ENCODE data around the gene TTLL11.

The TTLL11 gene

DNA sequence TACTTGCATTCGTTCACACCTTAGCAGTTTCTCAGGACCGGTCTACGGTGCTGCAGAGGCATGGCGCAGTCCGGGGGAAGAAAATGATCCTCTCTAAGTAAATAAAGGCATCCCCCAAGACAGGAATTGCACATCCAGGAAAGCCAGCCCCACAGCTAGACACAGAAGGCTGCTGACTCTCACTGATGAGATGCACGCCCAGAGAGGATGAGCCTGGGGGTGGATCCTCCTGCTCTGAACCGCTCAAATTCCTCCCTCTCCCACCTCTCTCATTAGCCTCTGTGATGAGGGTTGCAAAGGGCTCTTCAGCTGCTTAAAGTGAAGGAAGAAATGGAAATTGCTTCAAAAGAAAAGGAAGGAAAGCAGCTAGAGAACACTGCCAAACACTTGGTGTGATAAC is 132.4 kb downstream of the TTLL11 start:
- Histone ChIP-seq H3K4me1 (ENCODE audit: control insufficient read depth, low read depth, low read length) (no peaks in the 10 kb centered on the region), H3K27me3 (ENCODE audit: insufficient read depth, low read length, poor library complexity) (no peaks in the 10 kb centered on the region), H2BK5ac (ENCODE audit: low read length) (no peak overlapping the region), H3K4me2 (ENCODE audit: low read length) (no peak overlapping the region), H3K36me3 (ENCODE audit: control insufficient read depth, insufficient read depth, low read length) (no peaks in the 10 kb centered on the region), H2AK5ac (ENCODE audit: low read length) (no peak overlapping the region), H4K5ac (ENCODE audit: low read length) (no peak overlapping the region), H3K79me2 (ENCODE audit: control insufficient read depth, insufficient read depth, low read length) (no peaks in the 10 kb centered on the region), H3K23ac (ENCODE audit: low read length) (no peak overlapping the region), H2BK120ac (ENCODE audit: low read depth, low read length) (no peak overlapping the region), H3K4me3 (ENCODE audit: low read length) (no peak overlapping the region), H3K9ac (ENCODE audit: low read length) (no peak overlapping the region), H2BK15ac (replicated peaks; ENCODE audit: low read depth) (no peak overlapping the region), H3K27ac (ENCODE audit: low read depth, low read length) (no peak overlapping the region), H3K56ac (ENCODE audit: low read length) (no peak overlapping the region), H3K4ac (ENCODE audit: low read depth, low read length) (no peak overlapping the region), H3K18ac (ENCODE audit: low read length) (no peak overlapping the region), H4K8ac (ENCODE audit: low read depth, low read length) (no peak overlapping the region), H3K79me1 (ENCODE audit: low read length) (no peaks in the 10 kb centered on the region)
- no CpG with 5 or more reads among the region's 7 CpGs for WGBS (ENCODE audit: extremely low coverage, insufficient coverage, low lambda C conversion rate)
- no peak for DNase-seq

DNA sequence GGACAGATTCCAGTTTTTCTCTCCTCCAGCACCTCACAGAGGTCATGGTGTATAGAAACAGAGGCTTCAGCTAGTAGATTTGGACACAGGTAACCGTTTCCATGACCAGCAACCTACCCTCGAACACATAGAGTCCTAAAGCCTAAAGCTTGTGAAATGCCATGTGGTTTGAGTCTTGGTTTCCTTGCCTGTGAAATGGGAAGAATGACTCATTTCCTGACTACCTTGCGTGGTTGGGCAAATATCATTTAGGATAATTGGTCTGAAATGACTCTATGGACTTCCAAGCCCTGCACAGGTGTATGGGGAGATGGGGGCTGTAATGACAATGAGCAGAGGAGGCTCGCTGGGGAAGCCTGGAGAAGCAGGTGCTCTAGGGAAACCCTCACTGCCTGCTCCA is 134.6 kb downstream of the TTLL11 start:
- Histone ChIP-seq H3K27ac (ENCODE audit: low read depth, low read length) (no peak overlapping the region), H3K36me3 (ENCODE audit: control insufficient read depth, insufficient read depth, low read length) (no peaks in the 10 kb centered on the region), H3K79me1 (ENCODE audit: low read length) (no peaks in the 10 kb centered on the region), H2AK5ac (ENCODE audit: low read length) (no peak overlapping the region), H3K4me3 (ENCODE audit: low read length) (no peak overlapping the region), H3K4me1 (ENCODE audit: control insufficient read depth, low read depth, low read length) (no peaks in the 10 kb centered on the region), H3K18ac (ENCODE audit: low read length) (no peak overlapping the region), H4K8ac (ENCODE audit: low read depth, low read length) (no peak overlapping the region), H3K56ac (ENCODE audit: low read length) (no peak overlapping the region), H2BK120ac (ENCODE audit: low read depth, low read length) (no peak overlapping the region), H4K5ac (ENCODE audit: low read length) (no peak overlapping the region), H2BK15ac (replicated peaks; ENCODE audit: low read depth) (no peak overlapping the region), H3K23ac (ENCODE audit: low read length) (no peak overlapping the region), H3K9ac (ENCODE audit: low read length) (no peak overlapping the region), H3K4me2 (ENCODE audit: low read length) (no peak overlapping the region), H3K4ac (ENCODE audit: low read depth, low read length) (no peak overlapping the region), H3K79me2 (ENCODE audit: control insufficient read depth, insufficient read depth, low read length) (no peaks in the 10 kb centered on the region), H2BK5ac (ENCODE audit: low read length) (no peak overlapping the region), H3K27me3 (ENCODE audit: insufficient read depth, low read length, poor library complexity) (no peaks in the 10 kb centered on the region)
- no CpG with 5 or more reads among the region's 4 CpGs for WGBS (ENCODE audit: extremely low coverage, insufficient coverage, low lambda C conversion rate)
- DNase-seq: no peak

DNA sequence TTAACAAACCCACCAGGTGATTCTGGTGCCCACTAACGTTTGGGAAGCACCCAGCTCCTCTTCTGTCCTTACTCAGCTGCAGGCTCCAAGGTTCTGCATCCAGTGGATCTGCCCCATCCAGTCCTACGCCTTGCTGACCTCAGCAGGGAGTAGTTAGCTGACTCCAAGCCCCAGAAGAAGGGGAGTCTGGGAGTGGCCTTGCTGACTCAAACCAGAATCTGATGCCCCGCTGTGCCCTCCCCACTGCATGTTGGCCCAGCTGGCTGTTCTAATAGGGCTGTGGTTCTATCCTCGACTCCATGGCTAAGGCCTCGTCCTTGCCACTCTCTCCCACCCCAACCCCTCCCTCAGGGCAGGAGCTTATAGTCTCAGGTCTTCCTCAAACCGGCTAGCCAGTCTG is 136.3 kb downstream of the TTLL11 start:
- no peaks in the 10 kb centered on the region for H3K79me2 ChIP-seq (ENCODE audit: control insufficient read depth, insufficient read depth, low read length)
- H3K4me1 ChIP-seq (ENCODE audit: control insufficient read depth, low read depth, low read length): no peaks in the 10 kb centered on the region
- no peak overlapping the region for H3K27ac ChIP-seq (ENCODE audit: low read depth, low read length)
- no CpG with 5 or more reads among the region's 6 CpGs for WGBS (ENCODE audit: extremely low coverage, insufficient coverage, low lambda C conversion rate)
- H2AK5ac ChIP-seq (ENCODE audit: low read length): no peak overlapping the region
- no peak for DNase-seq
- no peak overlapping the region for H2BK5ac ChIP-seq (ENCODE audit: low read length)
- H4K5ac ChIP-seq (ENCODE audit: low read length): no peak overlapping the region
- H4K8ac ChIP-seq (ENCODE audit: low read depth, low read length): no peak overlapping the region
- no peaks in the 10 kb centered on the region for H3K36me3 ChIP-seq (ENCODE audit: control insufficient read depth, insufficient read depth, low read length)
- H2BK120ac ChIP-seq (ENCODE audit: low read depth, low read length): no peak overlapping the region
- H3K4me3 ChIP-seq (ENCODE audit: low read length): no peak overlapping the region
- no peaks in the 10 kb centered on the region for H3K27me3 ChIP-seq (ENCODE audit: insufficient read depth, low read length, poor library complexity)
- H3K4me2 ChIP-seq (ENCODE audit: low read length): no peak overlapping the region
- H3K4ac ChIP-seq (ENCODE audit: low read depth, low read length): no peak overlapping the region
- no peak overlapping the region for H3K23ac ChIP-seq (ENCODE audit: low read length)
- no peak overlapping the region for H3K18ac ChIP-seq (ENCODE audit: low read length)
- no peak overlapping the region for H2BK15ac ChIP-seq (replicated peaks; ENCODE audit: low read depth)
- H3K9ac ChIP-seq (ENCODE audit: low read length): no peak overlapping the region
- no peak overlapping the region for H3K56ac ChIP-seq (ENCODE audit: low read length)
- H3K79me1 ChIP-seq (ENCODE audit: low read length): no peaks in the 10 kb centered on the region

DNA sequence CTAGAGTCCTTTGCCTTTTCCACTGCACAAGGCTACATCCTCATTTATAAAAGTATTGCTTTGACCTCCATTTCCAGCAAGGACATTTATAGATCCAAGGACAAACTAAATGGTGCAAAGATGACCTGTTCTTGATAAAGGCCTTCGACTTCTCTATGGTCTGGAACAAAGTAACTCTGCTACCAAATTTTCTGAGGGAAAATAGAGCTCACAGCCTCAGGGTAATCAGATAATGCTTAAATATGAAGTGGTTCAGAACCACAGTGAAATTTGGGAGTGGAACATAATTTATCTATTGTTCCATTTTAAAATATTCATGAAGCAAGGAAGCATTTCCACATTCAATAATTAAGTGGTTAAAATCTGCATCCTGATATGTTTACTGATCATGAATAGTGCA is 137.5 kb downstream of the TTLL11 start:
- Histone ChIP-seq H3K4me1 (ENCODE audit: control insufficient read depth, low read depth, low read length) (no peaks in the 10 kb centered on the region), H3K79me2 (ENCODE audit: control insufficient read depth, insufficient read depth, low read length) (no peaks in the 10 kb centered on the region), H3K56ac (ENCODE audit: low read length) (no peak overlapping the region), H2BK15ac (replicated peaks; ENCODE audit: low read depth) (no peak overlapping the region), H3K36me3 (ENCODE audit: control insufficient read depth, insufficient read depth, low read length) (no peaks in the 10 kb centered on the region), H3K23ac (ENCODE audit: low read length) (no peak overlapping the region), H3K4me3 (ENCODE audit: low read length) (no peak overlapping the region), H3K4ac (ENCODE audit: low read depth, low read length) (no peak overlapping the region), H2BK120ac (ENCODE audit: low read depth, low read length) (no peak overlapping the region), H4K5ac (ENCODE audit: low read length) (no peak overlapping the region), H4K8ac (ENCODE audit: low read depth, low read length) (no peak overlapping the region), H3K4me2 (ENCODE audit: low read length) (no peak overlapping the region), H3K27me3 (ENCODE audit: insufficient read depth, low read length, poor library complexity) (no peaks in the 10 kb centered on the region), H3K79me1 (ENCODE audit: low read length) (no peaks in the 10 kb centered on the region), H3K18ac (ENCODE audit: low read length) (no peak overlapping the region), H3K27ac (ENCODE audit: low read depth, low read length) (no peak overlapping the region), H2AK5ac (ENCODE audit: low read length) (no peak overlapping the region), H3K9ac (ENCODE audit: low read length) (no peak overlapping the region), H2BK5ac (ENCODE audit: low read length) (no peak overlapping the region)
- no CpG with 5 or more reads among the region's 1 CpG for WGBS (ENCODE audit: extremely low coverage, insufficient coverage, low lambda C conversion rate)
- DNase-seq: no peak

DNA sequence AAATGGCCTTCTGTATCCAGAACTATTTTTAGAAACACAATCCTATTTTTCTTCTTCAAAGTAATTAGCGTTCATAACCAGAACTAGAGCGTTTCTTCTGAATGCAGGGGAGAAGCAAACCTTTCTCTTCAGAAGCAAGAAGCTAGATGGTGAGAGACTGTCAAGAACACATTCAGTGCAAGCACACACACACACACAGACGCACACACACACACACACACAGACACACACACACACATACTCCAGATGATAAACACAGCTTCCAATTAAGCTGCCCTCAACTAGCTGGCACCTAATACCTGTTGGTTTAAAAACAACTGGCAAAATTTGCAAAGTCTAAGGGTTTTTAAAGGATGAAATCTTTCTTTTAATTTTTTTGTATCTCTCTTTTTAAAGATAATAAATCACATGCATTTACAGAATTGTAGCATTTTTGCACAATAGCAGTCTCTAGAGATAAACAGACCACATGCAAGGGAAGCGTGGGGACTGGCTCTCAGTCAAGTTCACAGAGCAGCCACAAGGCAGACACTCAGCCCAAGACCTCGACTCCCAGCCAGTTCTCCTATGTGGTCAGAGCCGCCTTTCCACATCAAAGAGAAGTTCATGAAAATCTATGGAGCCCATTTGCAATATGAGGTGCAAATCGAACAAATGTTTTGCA is 138.5 kb downstream of the TTLL11 start:
- no peak overlapping the region for H2AK5ac ChIP-seq (ENCODE audit: low read length)
- H2BK15ac ChIP-seq (replicated peaks; ENCODE audit: low read depth): no peak overlapping the region
- no peak for DNase-seq
- H3K23ac ChIP-seq (ENCODE audit: low read length): no peak overlapping the region
- no peaks in the 10 kb centered on the region for H3K4me1 ChIP-seq (ENCODE audit: control insufficient read depth, low read depth, low read length)
- no peak overlapping the region for H3K4me2 ChIP-seq (ENCODE audit: low read length)
- no peak overlapping the region for H4K8ac ChIP-seq (ENCODE audit: low read depth, low read length)
- H3K9ac ChIP-seq (ENCODE audit: low read length): no peak overlapping the region
- H3K56ac ChIP-seq (ENCODE audit: low read length): no peak overlapping the region
- H3K79me2 ChIP-seq (ENCODE audit: control insufficient read depth, insufficient read depth, low read length): no peaks in the 10 kb centered on the region
- no peak overlapping the region for H4K5ac ChIP-seq (ENCODE audit: low read length)
- no peak overlapping the region for H2BK120ac ChIP-seq (ENCODE audit: low read depth, low read length)
- no peaks in the 10 kb centered on the region for H3K27me3 ChIP-seq (ENCODE audit: insufficient read depth, low read length, poor library complexity)
- no peak overlapping the region for H3K27ac ChIP-seq (ENCODE audit: low read depth, low read length)
- no peaks in the 10 kb centered on the region for H3K79me1 ChIP-seq (ENCODE audit: low read length)
- H3K4me3 ChIP-seq (ENCODE audit: low read length): no peak overlapping the region
- H2BK5ac ChIP-seq (ENCODE audit: low read length): no peak overlapping the region
- no CpG with 5 or more reads among the region's 7 CpGs for WGBS (ENCODE audit: extremely low coverage, insufficient coverage, low lambda C conversion rate)
- no peak overlapping the region for H3K4ac ChIP-seq (ENCODE audit: low read depth, low read length)
- H3K18ac ChIP-seq (ENCODE audit: low read length): no peak overlapping the region
- H3K36me3 ChIP-seq (ENCODE audit: control insufficient read depth, insufficient read depth, low read length): no peaks in the 10 kb centered on the region

DNA sequence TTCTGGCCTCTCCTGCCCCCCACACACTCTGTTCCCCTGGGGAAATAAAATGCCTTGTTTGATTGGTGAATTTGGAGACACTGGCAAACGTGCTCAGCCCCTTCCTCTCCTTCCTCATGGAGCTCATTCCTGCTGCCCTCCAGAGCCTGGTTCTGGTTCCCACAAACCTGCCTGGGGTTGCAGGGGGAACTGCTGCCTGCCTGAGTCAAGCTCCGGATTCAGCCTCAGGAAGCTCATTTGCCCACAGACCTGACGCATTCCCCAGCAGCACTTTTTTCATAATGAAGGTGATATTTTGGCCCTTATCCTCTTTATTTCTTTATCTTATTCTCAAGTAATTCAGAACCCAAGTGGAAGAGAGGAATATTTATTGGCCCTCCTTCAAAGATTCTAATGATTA is 140.5 kb downstream of the TTLL11 start:
- Histone ChIP-seq H3K4me1 (ENCODE audit: control insufficient read depth, low read depth, low read length) (no peaks in the 10 kb centered on the region), H3K79me2 (ENCODE audit: control insufficient read depth, insufficient read depth, low read length) (no peaks in the 10 kb centered on the region), H4K5ac (ENCODE audit: low read length) (no peak overlapping the region), H3K4ac (ENCODE audit: low read depth, low read length) (no peak overlapping the region), H3K27me3 (ENCODE audit: insufficient read depth, low read length, poor library complexity) (no peaks in the 10 kb centered on the region), H4K8ac (ENCODE audit: low read depth, low read length) (no peak overlapping the region), H3K4me2 (ENCODE audit: low read length) (no peak overlapping the region), H2BK15ac (replicated peaks; ENCODE audit: low read depth) (no peak overlapping the region), H2BK120ac (ENCODE audit: low read depth, low read length) (no peak overlapping the region), H3K4me3 (ENCODE audit: low read length) (no peak overlapping the region), H3K56ac (ENCODE audit: low read length) (no peak overlapping the region), H2BK5ac (ENCODE audit: low read length) (no peak overlapping the region), H3K18ac (ENCODE audit: low read length) (no peak overlapping the region), H3K36me3 (ENCODE audit: control insufficient read depth, insufficient read depth, low read length) (no peaks in the 10 kb centered on the region), H2AK5ac (ENCODE audit: low read length) (no peak overlapping the region), H3K9ac (ENCODE audit: low read length) (no peak overlapping the region), H3K79me1 (ENCODE audit: low read length) (no peaks in the 10 kb centered on the region), H3K23ac (ENCODE audit: low read length) (no peak overlapping the region), H3K27ac (ENCODE audit: low read depth, low read length) (no peak overlapping the region)
- DNase-seq: no peak
- no CpG with 5 or more reads among the region's 3 CpGs for WGBS (ENCODE audit: extremely low coverage, insufficient coverage, low lambda C conversion rate)
